IMR-90 (cell line): Measurements from ENCODE around the gene GGT6.
"Not testable (repeated sequence)": the region's sequence is repeated elsewhere in the genome, so short reads cannot be mapped to it uniquely, and the experiment has no call there.

ENCODE experiments used
- BHLHE40 ChIP-seq: fragments of 150-350 bp; IDR thresholded peaks from 2 replicates; pipeline ENCODE4 v1.6.1; 2016; ENCODE audit warnings: mild to moderate bottlenecking, low read depth, low read length
- CEBPB ChIP-seq: IDR thresholded peaks from 2 replicates; pipeline ENCODE4 v1.6.1; 2012; ENCODE audit warnings: low read depth, low read length, improper control_type of control experiment
- CHD1 ChIP-seq: IDR thresholded peaks from 2 replicates; pipeline ENCODE4 v1.6.1; 2012; ENCODE audit warnings: low read depth, low read length, improper control_type of control experiment
- MAFK ChIP-seq: IDR thresholded peaks from 2 replicates; pipeline ENCODE4 v1.6.1; 2012; ENCODE audit warnings: low read depth, low read length, improper control_type of control experiment
- MAZ ChIP-seq: IDR thresholded peaks from 2 replicates; pipeline ENCODE4 v1.6.1; 2012; ENCODE audit warnings: low read depth, mild to moderate bottlenecking, low read length, improper control_type of control experiment, moderate library complexity, borderline replicate concordance
- MXI1 ChIP-seq: IDR thresholded peaks from 2 replicates; pipeline ENCODE4 v1.6.1; 2012; ENCODE audit warnings: low read depth, mild to moderate bottlenecking, low read length, moderate library complexity, borderline replicate concordance
- POLR2A ChIP-seq: IDR thresholded peaks from 2 replicates; pipeline ENCODE4 v1.6.1; 2012; ENCODE audit warnings: mild to moderate bottlenecking, low read depth, low read length
- RAD21 ChIP-seq: IDR thresholded peaks from 2 replicates; pipeline ENCODE4 v1.6.1; 2012; ENCODE audit warnings: low read length, improper control_type of control experiment
- RCOR1 ChIP-seq: IDR thresholded peaks from 2 replicates; pipeline ENCODE4 v1.6.1; 2012; ENCODE audit warnings: mild to moderate bottlenecking, low read length, improper control_type of control experiment; ENCODE audit not compliant: insufficient replicate concordance
- SMC3 ChIP-seq: fragments of 150-350 bp; IDR thresholded peaks from 2 replicates; pipeline ENCODE4 v1.6.1; 2016; ENCODE audit warnings: low read depth, mild to moderate bottlenecking, antibody characterized with exemption, low read length, moderate library complexity
- TF ChIP-seq, protein P1 (sequence below): conservative IDR thresholded peaks from 2 replicates; pipeline ENCODE4 v1.5.1; 2012; ENCODE audit warnings: mild to moderate bottlenecking, low read depth, low read length, improper control_type of control experiment
- TF ChIP-seq, protein P2 (sequence below): fragments of 150-350 bp; IDR thresholded peaks from 2 replicates; pipeline ENCODE4 v1.6.1; 2017; ENCODE audit warnings: mild to moderate bottlenecking, antibody characterized with exemption, low read length, low read depth

- TF ChIP-seq, protein P1, sequence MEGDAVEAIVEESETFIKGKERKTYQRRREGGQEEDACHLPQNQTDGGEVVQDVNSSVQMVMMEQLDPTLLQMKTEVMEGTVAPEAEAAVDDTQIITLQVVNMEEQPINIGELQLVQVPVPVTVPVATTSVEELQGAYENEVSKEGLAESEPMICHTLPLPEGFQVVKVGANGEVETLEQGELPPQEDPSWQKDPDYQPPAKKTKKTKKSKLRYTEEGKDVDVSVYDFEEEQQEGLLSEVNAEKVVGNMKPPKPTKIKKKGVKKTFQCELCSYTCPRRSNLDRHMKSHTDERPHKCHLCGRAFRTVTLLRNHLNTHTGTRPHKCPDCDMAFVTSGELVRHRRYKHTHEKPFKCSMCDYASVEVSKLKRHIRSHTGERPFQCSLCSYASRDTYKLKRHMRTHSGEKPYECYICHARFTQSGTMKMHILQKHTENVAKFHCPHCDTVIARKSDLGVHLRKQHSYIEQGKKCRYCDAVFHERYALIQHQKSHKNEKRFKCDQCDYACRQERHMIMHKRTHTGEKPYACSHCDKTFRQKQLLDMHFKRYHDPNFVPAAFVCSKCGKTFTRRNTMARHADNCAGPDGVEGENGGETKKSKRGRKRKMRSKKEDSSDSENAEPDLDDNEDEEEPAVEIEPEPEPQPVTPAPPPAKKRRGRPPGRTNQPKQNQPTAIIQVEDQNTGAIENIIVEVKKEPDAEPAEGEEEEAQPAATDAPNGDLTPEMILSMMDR, result not testable (repeated sequence)
- not testable (repeated sequence) for TF ChIP-seq RAD21, POLR2A, RCOR1, BHLHE40, MAFK, CEBPB, MXI1, SMC3, MAZ, CHD1
- TF ChIP-seq, protein P2, sequence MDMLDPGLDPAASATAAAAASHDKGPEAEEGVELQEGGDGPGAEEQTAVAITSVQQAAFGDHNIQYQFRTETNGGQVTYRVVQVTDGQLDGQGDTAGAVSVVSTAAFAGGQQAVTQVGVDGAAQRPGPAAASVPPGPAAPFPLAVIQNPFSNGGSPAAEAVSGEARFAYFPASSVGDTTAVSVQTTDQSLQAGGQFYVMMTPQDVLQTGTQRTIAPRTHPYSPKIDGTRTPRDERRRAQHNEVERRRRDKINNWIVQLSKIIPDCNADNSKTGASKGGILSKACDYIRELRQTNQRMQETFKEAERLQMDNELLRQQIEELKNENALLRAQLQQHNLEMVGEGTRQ, result not testable (repeated sequence)
Observed at GRCh38 chr17:4604736-4605135, 44.4 kb upstream of the GGT6 start.
